ENCODE measurements around the gene PWWP2B. TPM values are rescaled to one million over a fixed set of nuclear protein-coding genes. Genes with fewer than 3 reads are reported as not detected.
A peak's percentile ranks its signal among the peaks of the same experiment; 100 is the strongest.

PWWP2B gene
- total and polyA plus RNA-seq, 2 experiments from 2014 or later, result 0.66 to 5.8 TPM

GRCh38 chr10:132451506-132452215 is 54.7 kb downstream of the PWWP2B start:
- no peak for DNase-seq
- Histone ChIP-seq H3K27ac (no peak overlapping the region), H3K79me2 (ENCODE audit: insufficient read depth) (no peaks in the 10 kb centered on the region), H3K4me1 (ENCODE audit: insufficient read depth) (no peaks in the 10 kb centered on the region), H3K4me3 (no peak overlapping the region), H3K9me3 (ENCODE audit: low read depth) (no peaks in the 10 kb centered on the region), H3K9ac (no peak overlapping the region), H3K36me3 (ENCODE audit: low read depth) (no peaks in the 10 kb centered on the region), H2AFZ (no peak overlapping the region), H3K9me2 (ENCODE audit: insufficient read depth) (no peaks in the 10 kb centered on the region), H3K4me2 (ENCODE audit: unreplicated experiment) (no peak overlapping the region), H3K27me3 (replicated peaks; ENCODE audit: insufficient read depth) (no peaks in the 10 kb centered on the region), H4K20me1 (ENCODE audit: insufficient read depth) (no peaks in the 10 kb centered on the region), H3F3A (ENCODE audit: insufficient read depth) (0 out of 2 replicates have a peak, but pooled peaks cover 5% of the 10 kb centered on the region)
- 79 to 84% methylated on average over 18 of the region's 18 CpGs for WGBS, 2 experiments (ENCODE audit: low coverage in 1 of 2, low lambda C conversion rate in 2 of 2, missing lambda C conversion rate in 2 of 2)
- TF ChIP-seq EZH2 (IDR thresholded peaks at IDR 0.05; ENCODE audit: insufficient read depth, poor library complexity, severe bottlenecking) (no peak), EZH2phosphoT487 (IDR thresholded peaks at IDR 0.05; ENCODE audit: insufficient read depth, low read depth) (no peak)
- in situ Hi-C loops (cut with MboI), result loop anchor here (5.0 kb wide), 1 partner anchor 224 kb away; no protein-coding TSS in a partner anchor

GRCh38 chr10:132452216-132452650 is 55.2 kb downstream of the PWWP2B start:
- H3K27me3 ChIP-seq (replicated peaks; ENCODE audit: insufficient read depth), result no peaks in the 10 kb centered on the region
- DNase-seq, result no peak
- no peak for TF ChIP-seq EZH2 (IDR thresholded peaks at IDR 0.05; ENCODE audit: insufficient read depth, poor library complexity, severe bottlenecking)
- TF ChIP-seq EZH2phosphoT487 (IDR thresholded peaks at IDR 0.05; ENCODE audit: insufficient read depth, low read depth), result no peak
- no peaks in the 10 kb centered on the region for H3K36me3 ChIP-seq (ENCODE audit: low read depth)
- H3K79me2 ChIP-seq (ENCODE audit: insufficient read depth), result no peaks in the 10 kb centered on the region
- no peak overlapping the region for H3K9ac ChIP-seq
- 0 out of 2 replicates have a peak, but pooled peaks cover 5% of the 10 kb centered on the region for H3F3A ChIP-seq (ENCODE audit: insufficient read depth)
- H3K9me3 ChIP-seq (ENCODE audit: low read depth), result no peaks in the 10 kb centered on the region
- no peaks in the 10 kb centered on the region for H3K9me2 ChIP-seq (ENCODE audit: insufficient read depth)
- WGBS, 2 experiments (ENCODE audit: low coverage in 1 of 2, low lambda C conversion rate in 2 of 2, missing lambda C conversion rate in 2 of 2), result 85 to 88% methylated on average over 8 to 12 of the region's 14 CpGs
- no peaks in the 10 kb centered on the region for H4K20me1 ChIP-seq (ENCODE audit: insufficient read depth)
- H2AFZ ChIP-seq, result no peak overlapping the region
- H3K4me1 ChIP-seq (ENCODE audit: insufficient read depth), result no peaks in the 10 kb centered on the region
- no peak overlapping the region for H3K4me2 ChIP-seq (ENCODE audit: unreplicated experiment)
- H3K27ac ChIP-seq, result no peak overlapping the region
- no peak overlapping the region for H3K4me3 ChIP-seq
- in situ Hi-C loops (cut with MboI), result loop anchor here (5.0 kb wide), 1 partner anchor 225 kb away; no protein-coding TSS in a partner anchor

GRCh38 chr10:132452651-132453469 is 55.9 kb downstream of the PWWP2B start:
- in situ Hi-C loops (cut with MboI), result loop anchor here (5.0 kb wide), 1 partner anchor 226 kb away; no protein-coding TSS in a partner anchor
- Histone ChIP-seq H3K79me2 (ENCODE audit: insufficient read depth) (no peaks in the 10 kb centered on the region), H3K27ac (no peak overlapping the region), H3K9me3 (ENCODE audit: low read depth) (no peaks in the 10 kb centered on the region), H3K9ac (no peak overlapping the region), H3K4me2 (ENCODE audit: unreplicated experiment) (peak overlapping the region; percentile 77), H3F3A (ENCODE audit: insufficient read depth) (0 out of 2 replicates have a peak, but pooled peaks cover 5% of the 10 kb centered on the region), H4K20me1 (ENCODE audit: insufficient read depth) (no peaks in the 10 kb centered on the region), H2AFZ (peak overlapping the region; percentile 50; the same call in 1 of the 2 replicates), H3K4me1 (ENCODE audit: insufficient read depth) (no peaks in the 10 kb centered on the region), H3K9me2 (ENCODE audit: insufficient read depth) (no peaks in the 10 kb centered on the region), H3K4me3 (0 out of 2 replicates have a peak overlapping the region, but pooled peaks have one; percentile 34), H3K36me3 (ENCODE audit: low read depth) (no peaks in the 10 kb centered on the region), H3K27me3 (replicated peaks; ENCODE audit: insufficient read depth) (no peaks in the 10 kb centered on the region)
- DNase-seq, result peak; percentile 84
- no peak for TF ChIP-seq EZH2 (IDR thresholded peaks at IDR 0.05; ENCODE audit: insufficient read depth, poor library complexity, severe bottlenecking)
- no peak for TF ChIP-seq EZH2phosphoT487 (IDR thresholded peaks at IDR 0.05; ENCODE audit: insufficient read depth, low read depth)
- 9 to 12% methylated on average over 32 to 43 of the region's 45 CpGs for WGBS, 2 experiments (ENCODE audit: low coverage in 1 of 2, low lambda C conversion rate in 2 of 2, missing lambda C conversion rate in 2 of 2)

DNA sequence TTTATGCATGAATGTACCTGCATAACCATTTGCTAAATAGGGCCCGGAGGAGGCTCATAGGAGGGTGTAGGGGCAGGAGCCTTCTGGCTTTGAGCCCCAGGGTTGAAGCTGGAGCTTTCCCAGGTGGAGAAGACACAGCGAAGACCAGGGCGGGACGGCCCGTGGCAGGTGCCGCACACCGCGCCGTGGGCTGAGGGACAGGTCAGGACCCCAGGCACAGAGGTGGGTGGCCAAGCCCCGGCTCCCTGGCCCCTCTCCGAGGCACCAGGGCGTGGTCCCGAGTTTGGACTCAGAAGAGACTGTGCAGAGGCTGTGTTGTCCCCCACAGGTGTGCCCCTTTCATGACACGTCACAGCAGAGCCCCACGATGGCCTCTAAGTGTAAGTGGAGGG is 56.5 kb downstream of the PWWP2B start:
- 0 out of 2 replicates have a peak overlapping the region, but pooled peaks have one; percentile 34 for H3K4me3 ChIP-seq
- 0 out of 2 replicates have a peak, but pooled peaks cover 5% of the 10 kb centered on the region for H3F3A ChIP-seq (ENCODE audit: insufficient read depth)
- H4K20me1 ChIP-seq (ENCODE audit: insufficient read depth), result no peaks in the 10 kb centered on the region
- peak overlapping the region; percentile 50; the same call in 1 of the 2 replicates for H2AFZ ChIP-seq
- H3K36me3 ChIP-seq (ENCODE audit: low read depth), result no peaks in the 10 kb centered on the region
- no peak overlapping the region for H3K9ac ChIP-seq
- no peak for TF ChIP-seq EZH2phosphoT487 (IDR thresholded peaks at IDR 0.05; ENCODE audit: insufficient read depth, low read depth)
- TF ChIP-seq EZH2 (IDR thresholded peaks at IDR 0.05; ENCODE audit: insufficient read depth, poor library complexity, severe bottlenecking), result no peak
- no peaks in the 10 kb centered on the region for H3K9me3 ChIP-seq (ENCODE audit: low read depth)
- H3K4me1 ChIP-seq (ENCODE audit: insufficient read depth), result no peaks in the 10 kb centered on the region
- no peak for DNase-seq
- H3K79me2 ChIP-seq (ENCODE audit: insufficient read depth), result no peaks in the 10 kb centered on the region
- in situ Hi-C loops (cut with MboI), result loop anchor here (5.0 kb wide), 1 partner anchor 226 kb away; no protein-coding TSS in a partner anchor
- no peak overlapping the region for H3K27ac ChIP-seq
- H3K4me2 ChIP-seq (ENCODE audit: unreplicated experiment), result peak overlapping the region; percentile 77
- 57 to 58% methylated on average over 15 of the region's 15 CpGs for WGBS, 2 experiments (ENCODE audit: low coverage in 1 of 2, low lambda C conversion rate in 2 of 2, missing lambda C conversion rate in 2 of 2)
- no peaks in the 10 kb centered on the region for H3K9me2 ChIP-seq (ENCODE audit: insufficient read depth)
- no peaks in the 10 kb centered on the region for H3K27me3 ChIP-seq (replicated peaks; ENCODE audit: insufficient read depth)
